Skin of body (tissue), 2 donors: ENCODE measurements around the gene SIL1. TPM values are rescaled to one million over a fixed set of nuclear protein-coding genes. Genes with fewer than 3 reads are reported as not detected.
A peak's percentile ranks its signal among the peaks of the same experiment; 100 is the strongest.

Experiments used
- DNase-seq: peaks from one replicate; lab custom pipeline; 2025; lab: John Stamatoyannopoulos, UW
- total RNA-seq: library from RNA; depleted of rRNA; stranded (reverse); fragments of >200 nt; gene quantifications from one replicate; pipeline ENCODE4 v1.2.3, GENCODE V29; 2014

SIL1 gene
- total RNA-seq, 1 donor from 2014 or later: 29.8 TPM

DNA sequence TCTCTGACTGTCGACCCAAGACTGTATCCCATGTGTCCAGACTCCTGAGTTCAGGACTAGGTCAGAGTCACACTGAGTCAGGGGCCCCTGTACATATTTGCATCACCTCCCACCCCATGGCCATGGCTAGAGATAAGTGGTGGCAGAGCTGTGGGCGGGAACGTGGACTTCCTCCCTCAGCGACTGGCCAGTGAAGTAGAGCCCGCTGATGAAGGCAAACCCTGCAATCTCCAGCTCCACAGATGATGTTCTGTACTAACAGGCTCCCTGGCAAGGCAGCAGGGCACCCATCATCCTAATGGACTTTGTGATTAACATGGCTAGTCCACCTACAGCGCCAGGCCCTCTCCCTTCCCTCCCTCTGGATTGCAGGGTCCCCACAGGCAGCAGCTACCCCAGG is 212.5 kb downstream of the SIL1 start:
- DNase-seq: no peak

DNA sequence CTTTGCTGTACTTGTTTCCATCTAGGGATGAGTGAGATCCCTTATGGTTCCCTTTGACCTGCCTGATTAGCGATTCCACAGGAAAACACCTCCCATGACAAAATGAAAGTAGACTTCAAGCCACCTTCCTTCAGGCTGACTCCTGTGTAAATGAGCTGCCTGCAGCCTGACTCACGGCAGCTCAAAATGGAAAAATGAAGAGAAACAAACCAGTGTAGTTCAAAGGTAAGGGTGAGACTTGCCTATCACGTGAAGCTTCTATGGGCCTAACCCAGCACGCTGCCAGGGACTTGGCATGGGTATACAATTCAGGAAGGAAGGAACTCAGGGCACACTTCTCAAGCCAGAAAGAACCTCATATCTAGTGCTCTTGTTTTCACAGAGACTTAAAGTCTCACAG is 212.9 kb downstream of the SIL1 start:
- no peak for DNase-seq

DNA sequence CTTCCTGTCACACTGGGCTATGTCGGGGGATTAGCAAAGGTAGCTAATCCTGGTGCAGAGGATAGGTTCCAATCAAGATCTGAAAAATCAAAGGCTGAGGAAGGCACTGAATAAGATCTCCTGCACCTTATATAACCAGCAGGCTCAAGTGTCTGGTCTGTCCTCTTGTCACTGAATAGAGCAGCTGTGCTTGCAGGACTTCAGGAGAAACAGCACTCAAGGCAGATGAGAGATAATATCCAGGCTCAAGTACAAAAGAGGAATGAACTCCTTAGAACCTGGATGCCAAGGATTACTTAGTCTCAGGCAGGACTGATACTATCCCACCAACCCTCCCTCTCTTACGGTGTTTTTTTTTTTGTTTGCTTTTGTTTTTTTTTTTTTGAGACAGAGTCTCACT is 214.2 kb downstream of the SIL1 start:
- no peak for DNase-seq

DNA sequence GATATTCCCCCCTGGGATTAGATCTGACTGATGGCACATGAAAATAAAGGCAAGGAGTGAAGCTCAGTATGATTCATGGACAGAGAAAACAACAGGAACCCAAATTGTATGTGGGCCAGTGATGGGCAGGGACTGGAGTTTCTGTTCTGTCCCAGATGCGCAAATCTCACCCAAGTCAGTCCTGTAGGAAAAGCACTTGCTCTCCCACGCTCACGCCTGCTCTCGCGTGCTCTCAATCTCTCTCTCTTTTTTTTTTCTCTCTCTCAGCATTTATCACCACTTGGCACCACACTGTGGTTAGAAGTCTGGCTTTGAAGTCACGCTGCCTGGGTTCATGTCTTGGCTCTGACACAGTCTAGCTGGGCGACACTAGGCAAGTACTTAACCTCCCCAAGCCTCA is 216.6 kb downstream of the SIL1 start:
- no peak for DNase-seq

DNA sequence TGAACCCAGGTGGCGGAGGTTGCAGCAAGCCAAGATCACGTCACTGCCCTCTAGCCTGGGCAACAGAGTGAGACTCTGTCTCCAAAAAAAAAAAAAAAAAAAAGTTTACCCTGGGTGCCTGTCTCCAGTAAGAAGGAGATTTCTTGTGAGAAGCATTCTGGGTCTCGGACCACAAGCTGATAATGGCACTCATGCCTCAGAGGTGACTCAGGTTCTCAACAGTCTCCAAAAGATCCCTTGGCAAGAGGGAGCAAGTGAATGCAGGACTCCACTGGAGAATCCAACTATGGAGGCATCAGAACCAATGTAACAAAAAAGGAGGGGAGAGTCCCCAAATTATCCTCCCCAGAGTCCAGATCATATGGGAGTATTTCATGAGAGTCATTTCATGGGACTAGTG is 217.0 kb downstream of the SIL1 start:
- DNase-seq: no peak

DNA sequence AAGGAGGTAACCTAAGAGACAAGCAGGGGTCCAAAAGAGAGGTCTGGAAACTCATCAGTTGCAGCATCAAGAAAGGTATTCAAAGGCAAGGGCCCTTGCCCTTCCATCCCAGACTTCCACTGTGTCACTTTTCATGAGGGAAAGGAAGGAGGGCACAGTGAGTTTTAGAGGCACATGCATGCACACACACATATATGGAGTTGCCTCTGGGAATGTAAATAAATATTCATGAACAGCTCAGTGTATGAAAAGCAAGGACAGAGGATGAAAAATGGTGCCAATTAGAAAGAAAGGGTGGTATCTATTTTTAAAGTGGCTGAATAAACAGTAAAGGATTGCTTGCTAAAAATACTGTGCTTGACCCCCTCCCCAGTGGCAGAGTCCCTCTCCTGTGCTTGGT is 217.7 kb downstream of the SIL1 start:
- no peak for DNase-seq

DNA sequence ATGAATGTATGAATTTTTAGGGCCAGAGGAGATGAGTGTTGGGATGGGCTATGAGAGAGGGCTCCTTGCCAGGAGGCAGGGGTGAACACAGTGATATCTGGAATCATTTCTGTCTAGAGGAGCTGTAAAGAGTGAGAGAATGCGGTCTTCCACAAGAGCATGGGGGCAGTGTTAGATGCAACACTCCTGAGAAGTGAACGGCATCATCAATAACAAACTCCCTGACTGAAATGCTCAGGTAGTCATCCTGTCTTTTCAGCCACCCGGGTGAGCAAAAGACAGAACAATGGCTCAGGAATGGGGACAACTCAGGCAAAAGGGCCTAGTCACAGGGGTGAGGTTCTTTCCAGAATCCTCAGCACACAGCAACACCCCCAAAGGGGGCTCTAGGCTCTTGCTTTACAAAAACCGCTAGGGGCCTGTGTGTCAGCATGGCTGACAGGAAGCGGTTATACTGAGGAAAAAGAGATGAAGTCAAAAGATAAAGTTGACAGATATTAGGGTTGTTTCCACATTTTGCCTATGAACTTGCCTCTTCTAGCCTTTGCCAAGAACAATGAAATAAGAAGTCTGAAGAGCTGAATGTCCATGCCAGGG is 218.4 kb downstream of the SIL1 start:
- no peak for DNase-seq

DNA sequence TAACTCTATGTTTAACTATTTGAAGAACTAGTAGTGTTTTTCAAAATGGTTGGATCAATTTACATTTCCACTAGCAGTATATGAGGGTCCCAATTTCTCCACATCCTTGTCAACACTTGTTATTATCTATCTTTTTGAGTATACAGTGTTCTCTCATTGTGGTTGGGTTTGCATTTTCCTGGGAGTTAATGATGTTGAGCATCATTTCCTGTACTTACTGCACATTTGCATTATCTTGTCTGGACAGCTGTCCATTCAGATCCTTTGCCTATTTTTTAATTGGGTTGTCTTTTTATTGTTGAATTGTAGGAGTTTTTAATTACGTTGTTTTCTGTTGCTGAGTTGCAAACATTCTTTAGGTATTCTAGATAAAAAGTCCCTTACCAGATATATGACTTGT is 219.6 kb downstream of the SIL1 start:
- no peak for DNase-seq

DNA sequence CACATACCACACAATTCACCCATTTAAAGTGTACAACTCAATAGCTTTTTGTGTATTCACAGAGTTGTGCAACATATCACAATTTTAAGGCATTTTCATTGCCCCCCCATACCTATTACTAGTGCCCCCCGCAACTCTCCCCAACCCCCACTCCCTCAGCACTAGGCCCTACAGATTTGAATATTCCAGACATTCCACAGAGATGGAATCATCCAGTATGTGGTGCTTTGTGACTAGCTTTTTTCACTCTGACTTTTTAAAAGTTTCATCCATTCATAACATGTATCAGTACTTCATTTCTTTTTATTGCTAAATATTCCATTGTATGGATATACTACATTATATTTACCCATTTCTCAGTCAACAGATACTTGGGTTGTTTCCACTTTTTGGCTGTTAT is 220.1 kb downstream of the SIL1 start:
- DNase-seq: no peak

DNA sequence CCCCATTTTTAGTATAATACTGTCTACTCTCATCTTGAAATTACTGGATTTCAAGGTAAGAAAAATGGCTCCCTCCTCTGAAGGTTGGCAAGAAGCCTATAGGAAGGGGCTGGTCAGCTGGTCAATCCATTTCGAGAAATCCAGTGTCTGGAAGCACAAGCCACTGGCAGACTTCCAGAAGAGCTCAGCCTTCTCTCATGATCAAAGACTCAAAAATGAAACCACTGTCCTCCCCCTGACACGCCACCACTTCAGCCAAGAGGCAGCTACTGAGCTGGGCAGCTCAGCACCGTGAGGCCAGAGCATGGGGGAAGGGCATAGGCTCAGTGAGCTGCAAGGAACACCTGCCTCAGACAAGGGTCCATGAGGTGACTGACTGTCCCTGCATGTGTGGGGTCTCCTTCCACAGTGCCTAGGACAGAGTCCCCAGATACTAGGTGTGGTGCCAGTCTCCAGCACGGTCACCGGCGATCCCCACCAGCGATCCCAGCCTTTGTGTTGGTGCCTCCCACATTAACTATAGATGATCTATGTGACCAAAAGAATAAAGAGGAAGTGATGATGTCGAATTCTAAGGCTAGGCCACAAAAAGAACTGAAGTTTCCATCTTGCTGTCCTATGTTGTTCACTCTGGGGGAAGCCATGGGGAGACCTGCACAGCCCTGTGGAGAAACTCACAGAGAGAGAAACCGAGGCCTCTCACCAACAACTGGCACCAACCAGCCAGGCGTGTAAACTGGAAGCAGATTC is 222.9 kb downstream of the SIL1 start:
- peak; percentile 36 for DNase-seq

DNA sequence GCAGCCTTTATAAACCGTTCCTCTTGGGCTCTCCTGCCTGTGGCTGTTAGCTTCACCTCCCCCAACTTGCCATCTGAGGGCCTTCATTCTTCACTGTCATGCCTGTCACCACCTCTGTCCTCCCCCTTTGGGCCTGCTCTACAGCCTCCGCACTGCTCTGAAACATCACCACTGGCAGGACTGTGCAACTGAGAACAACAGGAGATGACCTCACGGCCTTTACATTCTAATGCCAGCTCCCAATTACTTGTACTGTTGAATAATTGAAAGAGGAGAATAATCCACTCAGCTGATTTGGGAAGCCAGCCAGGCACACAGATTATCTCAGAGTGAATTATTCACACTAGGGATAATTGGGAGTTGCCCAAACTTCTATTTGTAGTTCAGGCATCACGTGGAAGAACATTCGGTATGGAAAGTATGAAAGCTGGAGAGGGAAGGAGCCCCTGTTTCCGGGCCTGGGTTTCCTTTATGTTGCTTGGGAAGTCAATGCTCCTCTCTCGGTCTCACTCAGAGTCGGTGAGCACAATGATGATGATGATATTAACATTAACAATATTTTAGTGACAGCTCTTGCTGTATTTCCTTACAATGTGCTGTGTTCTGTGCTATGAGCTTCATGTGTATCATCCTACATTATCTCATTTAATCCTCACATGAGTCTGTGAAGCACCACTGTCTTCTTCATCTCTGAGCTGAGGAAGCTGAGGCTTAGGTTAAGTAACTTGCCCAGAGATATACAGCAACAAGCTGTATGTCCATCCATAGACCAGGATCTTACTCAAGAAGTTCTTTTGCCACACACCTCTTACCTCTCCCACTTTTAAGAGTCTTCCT is 223.7 kb downstream of the SIL1 start:
- peak; percentile 75 for DNase-seq

DNA sequence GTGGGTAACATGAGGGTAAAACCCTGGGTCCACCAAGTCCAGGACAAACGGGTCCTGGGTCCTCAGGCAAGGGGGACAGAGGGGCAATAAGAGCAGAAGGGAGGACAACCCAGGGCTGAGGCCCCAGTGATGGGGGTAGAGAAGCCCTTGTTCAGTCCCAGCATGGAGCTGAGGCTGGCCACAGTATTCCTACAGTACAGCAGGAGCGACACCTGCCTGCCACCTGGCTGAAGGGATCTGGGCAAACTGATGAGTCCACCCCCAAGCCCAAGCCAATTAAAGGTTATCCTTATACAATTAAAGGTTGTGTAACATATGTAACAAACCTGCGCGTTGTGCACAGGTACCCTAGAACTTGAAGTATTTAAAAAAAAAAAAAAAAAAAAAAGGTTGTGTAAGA is 225.3 kb downstream of the SIL1 start:
- DNase-seq: no peak

DNA sequence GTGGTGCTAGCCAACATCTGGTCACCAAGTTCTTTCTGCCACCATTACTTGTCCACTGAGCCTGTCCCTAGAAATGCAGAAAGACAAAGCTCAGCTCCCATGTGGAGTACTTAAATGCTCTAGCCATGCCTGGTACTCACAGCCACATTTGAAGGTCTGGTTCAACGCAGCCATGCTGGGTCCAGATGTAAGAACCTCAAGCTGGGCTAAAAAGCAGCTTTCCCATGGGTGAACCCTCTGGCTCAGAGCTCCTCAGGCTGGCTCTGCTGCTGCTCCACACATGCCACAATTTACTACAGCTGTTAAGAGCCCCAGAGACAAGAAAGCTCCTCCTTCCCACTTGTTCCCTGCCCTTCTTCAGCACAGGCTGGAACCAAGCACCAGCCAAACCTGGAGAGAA is 225.9 kb downstream of the SIL1 start:
- DNase-seq: peak; percentile 85

DNA sequence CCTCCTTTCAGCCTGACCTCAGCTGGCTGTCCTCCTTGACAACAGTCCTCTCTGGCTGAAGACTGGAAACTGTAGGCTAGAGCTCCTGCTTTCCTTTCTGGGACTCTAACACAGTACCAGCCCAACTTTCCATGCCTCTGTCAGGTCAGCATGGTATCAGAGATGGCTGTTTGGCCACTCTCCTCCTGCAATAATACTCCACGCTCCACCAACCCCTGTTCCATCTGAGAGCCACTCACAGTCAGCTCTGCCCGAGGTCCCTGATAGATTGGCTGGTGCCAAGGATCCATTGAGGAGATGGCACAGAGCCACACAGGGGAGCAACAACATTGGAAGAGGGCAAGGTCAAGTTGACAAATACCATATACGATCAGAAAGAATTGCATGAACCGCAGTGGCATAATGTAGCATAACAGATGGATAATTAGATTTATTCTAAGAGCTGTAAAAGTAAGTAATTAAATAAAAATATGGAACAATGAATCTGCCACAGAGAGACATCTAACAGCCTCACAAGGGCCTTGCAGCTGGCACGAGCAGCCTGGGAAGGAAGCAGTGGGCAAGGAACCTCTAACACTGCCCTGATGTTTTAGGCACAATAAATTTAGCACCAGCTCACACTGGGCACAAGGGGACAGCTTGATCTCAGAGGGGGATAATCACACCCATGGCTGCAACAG is 228.7 kb downstream of the SIL1 start:
- DNase-seq: no peak

DNA sequence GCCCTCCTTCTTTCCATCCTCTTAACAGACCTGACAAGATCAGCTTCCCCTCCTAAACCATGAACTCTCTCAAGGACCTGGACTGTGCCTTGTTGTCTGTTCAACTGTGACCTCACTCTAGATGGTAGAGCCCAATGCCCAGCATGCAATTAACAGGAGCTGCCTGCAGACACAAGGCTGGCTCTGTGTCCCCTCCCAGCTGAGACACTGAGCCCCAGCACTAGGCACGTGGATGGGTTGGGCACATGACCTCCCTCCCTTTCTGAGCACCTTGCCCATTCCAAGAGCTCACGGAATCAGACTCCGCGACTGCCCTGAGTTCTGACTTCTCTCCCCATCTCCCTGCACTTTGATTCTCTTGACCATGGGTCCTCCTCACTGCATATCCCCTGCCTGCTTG is 229.6 kb downstream of the SIL1 start:
- DNase-seq: no peak

DNA sequence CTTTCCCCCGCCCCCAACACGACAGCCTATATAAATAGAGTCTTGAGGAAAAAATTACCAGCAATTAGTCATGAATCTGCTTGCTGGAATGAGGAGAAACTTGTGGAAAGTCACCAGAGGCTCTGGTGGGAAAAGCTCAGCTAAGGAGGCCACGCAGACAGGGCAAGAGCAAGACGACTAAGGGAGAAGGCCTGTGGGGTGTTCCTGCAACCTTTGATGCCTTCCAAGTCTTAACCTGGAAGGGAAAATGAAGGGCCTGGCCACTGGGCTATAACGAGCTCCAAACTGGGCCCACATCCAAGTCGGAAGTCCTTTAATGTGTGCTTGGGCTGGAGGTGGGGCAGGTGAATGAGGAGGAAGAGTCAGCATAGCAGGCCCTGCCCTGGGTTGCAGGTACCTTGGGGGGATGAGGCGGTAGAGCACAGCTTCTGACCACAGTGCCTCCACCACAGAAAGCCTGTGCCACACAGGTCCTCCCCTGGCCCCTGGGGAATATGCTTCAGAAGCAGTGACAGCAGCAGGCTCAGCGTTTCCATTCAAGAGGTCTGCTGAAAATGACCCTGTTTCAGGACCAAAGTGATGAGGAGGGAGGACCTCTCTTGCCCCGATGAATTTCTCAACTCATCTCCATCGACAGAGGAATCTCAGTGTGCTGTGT is 230.2 kb downstream of the SIL1 start:
- no peak for DNase-seq

DNA sequence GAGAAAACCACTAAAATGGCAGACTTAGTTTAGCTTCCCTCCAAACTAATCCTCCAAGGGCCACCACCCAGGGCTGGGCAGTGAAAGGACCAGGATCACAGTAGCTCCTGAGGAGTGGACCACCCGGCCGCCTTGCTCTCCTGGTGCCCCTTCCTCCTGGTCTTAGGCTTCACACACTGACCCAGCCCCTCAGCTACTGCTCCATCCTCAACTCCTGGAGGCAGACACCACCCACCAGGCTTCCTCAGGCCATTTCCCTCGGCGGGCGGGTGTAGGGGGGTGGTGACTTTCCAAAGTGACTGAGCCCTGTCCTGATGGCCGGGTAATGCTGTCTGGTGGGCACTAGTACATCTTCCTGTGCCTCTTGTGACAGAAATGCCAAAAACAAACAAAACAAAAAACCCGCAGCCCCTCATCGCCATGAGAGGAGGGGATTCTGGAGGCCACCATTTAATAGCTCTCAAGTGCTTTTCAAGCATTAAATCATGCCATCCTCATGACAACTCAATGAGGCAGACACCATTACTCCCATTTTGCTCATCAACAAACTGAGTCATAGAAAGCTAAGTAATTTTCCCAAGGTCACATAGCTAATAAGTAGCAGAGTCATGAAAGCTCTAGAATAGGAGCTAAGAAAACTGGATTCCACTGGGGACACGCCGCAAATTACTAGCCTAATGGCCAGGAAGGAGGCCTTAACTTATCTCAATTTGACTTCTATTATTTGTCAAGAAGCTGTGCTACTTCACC is 231.8 kb downstream of the SIL1 start:
- no peak for DNase-seq

DNA sequence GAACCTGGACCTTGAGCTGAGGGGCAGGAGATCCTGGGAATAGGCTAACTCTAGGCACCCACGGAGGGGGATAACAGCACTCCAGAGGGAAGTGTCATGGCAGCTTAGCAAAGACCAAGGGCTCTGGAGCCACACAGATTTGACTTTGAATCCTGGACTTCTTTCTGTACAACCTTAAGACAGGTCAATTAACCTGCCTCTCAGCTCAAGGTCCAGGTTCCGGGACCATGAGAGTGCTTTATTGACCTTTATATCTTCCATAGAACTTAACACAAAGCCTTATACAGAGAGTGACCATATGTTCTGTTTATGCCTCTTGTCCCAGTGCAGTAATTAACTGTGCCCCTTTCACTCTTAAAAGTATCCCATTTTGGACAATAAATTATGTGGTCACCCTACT is 232.5 kb downstream of the SIL1 start:
- DNase-seq: no peak

DNA sequence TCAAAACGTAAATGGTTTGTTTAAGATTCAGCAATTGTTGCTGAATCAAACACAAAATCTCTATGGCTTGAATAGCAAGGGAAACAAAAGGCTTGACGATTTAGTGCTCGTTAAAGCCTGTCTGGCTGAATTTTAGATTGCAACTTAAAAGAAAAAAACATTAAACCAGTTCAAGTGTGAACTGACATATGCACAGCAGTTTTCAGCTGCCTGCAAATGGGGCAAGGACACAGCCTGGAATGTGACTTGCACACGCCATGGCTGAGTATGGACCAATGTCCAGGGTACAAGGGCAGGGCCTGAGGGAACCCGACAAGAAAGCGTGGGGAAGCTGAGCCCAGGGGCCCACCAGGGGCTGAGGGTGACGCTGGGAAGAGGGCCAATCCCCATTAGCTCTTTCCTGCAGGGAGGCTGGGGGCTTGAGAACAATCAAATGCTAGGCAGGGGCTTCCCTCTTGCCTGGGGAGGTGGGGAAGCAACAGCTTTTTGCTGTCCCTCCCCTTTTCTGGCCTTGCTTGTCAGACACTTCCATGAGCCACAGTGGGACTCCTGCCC is 233.4 kb downstream of the SIL1 start:
- no peak for DNase-seq

DNA sequence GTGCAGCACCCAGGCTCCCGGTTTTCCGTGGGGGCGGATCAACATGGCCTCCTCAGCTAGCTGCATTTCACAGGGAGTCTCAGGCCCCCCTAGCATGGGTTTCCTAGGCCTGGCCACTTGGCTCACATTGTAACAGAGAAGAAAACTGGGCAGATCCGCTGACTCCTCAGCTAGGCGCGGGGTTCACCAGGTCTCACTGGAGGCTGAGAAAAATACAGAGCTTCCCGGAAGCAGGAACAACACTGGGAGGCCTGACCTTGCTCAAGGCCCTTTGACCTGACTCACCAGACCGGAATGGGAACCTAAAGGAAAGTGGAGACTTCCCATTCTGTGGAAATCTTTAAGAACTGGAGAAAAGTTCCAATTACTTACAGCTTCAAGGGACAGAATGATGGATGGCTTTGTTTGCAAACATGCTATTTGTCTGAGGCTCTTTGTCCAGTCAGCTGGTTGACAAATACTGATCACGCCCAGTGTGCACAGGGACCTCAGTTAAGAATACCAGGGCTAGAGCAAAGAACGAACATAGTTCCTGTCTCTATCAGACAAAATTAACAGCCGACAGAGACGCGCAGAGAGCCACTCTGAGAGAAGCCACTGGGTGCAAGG is 234.3 kb downstream of the SIL1 start:
- DNase-seq: no peak
